Adrenal gland (tissue), 5 donors: ENCODE results near the gene SOX8.

Source experiments
- CTCF ChIP-seq, 6 experiments: fragments of 450-650 bp in 4 of 6; fragments of 200-600 bp in 2 of 6; sonication (generic) in 1 of 6; IDR thresholded peaks; 1 replicate in 5 of 6; 2 replicates in 1 of 6; pipeline versions ENCODE4 v1.5.1 to v1.8.0; 2016 to 2021; ENCODE audit warnings: antibody characterized with exemption in 6 of 6, mild to moderate bottlenecking in 2 of 6, moderate library complexity in 1 of 6
- POLR2A ChIP-seq, 2 donors: fragments of 450-650 bp; IDR thresholded peaks; one replicate each; pipeline ENCODE4 v1.6.1; 2017; ENCODE audit warnings: antibody characterized with exemption in 2 of 2, mild to moderate bottlenecking in 2 of 2, moderate library complexity in 1 of 2
- donor health status: DM: no; HTN: no; CAD: no.

- TF ChIP-seq CTCF (IDR thresholded peaks at IDR 0.05) (no peak), POLR2A (IDR thresholded peaks at IDR 0.05) (no peak)
Observed at GRCh38 chr16:1035066-1035415, 53.5 kb downstream of the SOX8 start.
